ENCODE measurements around the gene PRSS50. TPM values are rescaled to one million over a fixed set of nuclear protein-coding genes. Genes with fewer than 3 reads are reported as not detected.

PRSS50 gene
- total RNA-seq, 1 donor from 2014 or later: not detected

Other genes with a start within 250 kb of the PRSS50 start
- gene RTP3, start 219.9 kb downstream of the PRSS50 start, total RNA-seq: not detected in 2 replicates
- 0.09 TPM in 1 of 2 replicates, not detected in the other for gene LRRC2, start 151.6 kb downstream of the PRSS50 start, total RNA-seq
- not detected in 2 replicates for gene FAM240A, start 105.3 kb downstream of the PRSS50 start, total RNA-seq
- gene ALS2CL, start 24.2 kb downstream of the PRSS50 start, total RNA-seq: 3.2 and 3.5 TPM in 2 replicates
- 0.23 TPM in 1 of 2 replicates, not detected in the other for gene TMIE, start 16.5 kb downstream of the PRSS50 start, total RNA-seq
- gene MYL3, start 145.6 kb upstream of the PRSS50 start, total RNA-seq: not detected in 2 replicates
- not detected in 2 replicates for gene PTH1R, start 159.9 kb upstream of the PRSS50 start, total RNA-seq

Data from T-helper 2 cell treated with Interferon-gamma antibody and Interleukin-4, amounts not matched to agents 100 ng/mL and 5 ng/mL, for 36 hours (primary cell).